Measurements from ENCODE around the gene PSMA5. TPM values are rescaled to one million over a fixed set of nuclear protein-coding genes. Genes with fewer than 3 reads are reported as not detected.

PSMA5 gene
- total and polyA plus RNA-seq, 2 donors (not counting 1 experiment from before 2014, with no cell fraction given): 26.3 to 62.9 TPM

GRCh38 chr1:109388884-109389637, 37.2 kb downstream of the PSMA5 start:
- TF ChIP-seq EZH2 (IDR thresholded peaks at IDR 0.05; ENCODE audit: borderline replicate concordance, insufficient read depth, low read depth, low read length, poor library complexity, severe bottlenecking): no peak
- no peak for TF ChIP-seq CTCF (IDR thresholded peaks at IDR 0.05)
- H3K27ac ChIP-seq (ENCODE audit: low read length in 2 of 2): no peak overlapping the region
- 100% methylated on average over 2 of the region's 7 CpGs for WGBS (ENCODE audit: insufficient coverage)
- no peak for ATAC-seq (ENCODE audit: low read depth)
- H3K27me3 ChIP-seq (replicated peaks in 1 of 4; ENCODE audit: control extremely low read depth in 1 of 4, control insufficient read depth in 3 of 4, insufficient read depth in 4 of 4, low read length in 3 of 4): peaks cover 0 to 56% (median 50%) of the 10 kb centered on the region in 4 experiments
- H3K36me3 ChIP-seq (replicated peaks in 1 of 2; ENCODE audit: control extremely low read depth in 1 of 2, control insufficient read depth in 1 of 2, extremely low read depth in 1 of 2, insufficient read depth in 2 of 2, low read length in 1 of 2): no peaks in the 10 kb centered on the region
- no peaks in the 10 kb centered on the region for H3K9me3 Mint-ChIP-seq (ENCODE audit: insufficient read depth)
- H2AFZ ChIP-seq (ENCODE audit: insufficient read depth, low read depth, low read length, poor library complexity, severe bottlenecking): no peak overlapping the region
- no peaks in the 10 kb centered on the region for H3K79me2 ChIP-seq (ENCODE audit: control insufficient read depth, insufficient read depth, low read length)
- peaks cover 0 to 5% (median 0%) of the 10 kb centered on the region in 3 donors for H3K9me3 ChIP-seq (ENCODE audit: control extremely low read depth in 1 of 3, control insufficient read depth in 2 of 3, insufficient read depth in 1 of 3, low read length in 2 of 3)
- peaks cover 26% of the 10 kb centered on the region for H3K4me1 Mint-ChIP-seq
- H3K4me3 Mint-ChIP-seq: no peak overlapping the region
- POLR2A ChIA-PET: no interaction called here
- H3K4me3 ChIP-seq (ENCODE audit: control extremely low read depth in 1 of 5, extremely low read depth in 1 of 5, insufficient read depth in 1 of 5, low read depth in 2 of 5, low read length in 4 of 5): no peak overlapping the region
- H3K27ac Mint-ChIP-seq: no peak overlapping the region
- CTCF ChIA-PET: interaction anchor here (0.8 to 3.3 kb wide), 3 partner anchors 10 to 112 kb away, joined by 3 to 18 read pairs (median 6); no protein-coding TSS in a partner anchor
- H4K20me1 ChIP-seq (ENCODE audit: control insufficient read depth, insufficient read depth, low read length, poor library complexity, severe bottlenecking): no peaks in the 10 kb centered on the region
- no peak overlapping the region for H3K9ac ChIP-seq (ENCODE audit: low read length)
- peaks cover 66% of the 10 kb centered on the region for H3K27me3 Mint-ChIP-seq
- intact Hi-C loops (cut with micrococcal nuclease): no loop called here
- H3K4me1 ChIP-seq (ENCODE audit: control insufficient read depth in 2 of 2, insufficient read depth in 2 of 2, low read length in 2 of 2): peaks cover 20 to 26% of the 10 kb centered on the region in 2 donors
- H3K4me2 ChIP-seq (replicated peaks; ENCODE audit: low read depth, low read length, poor library complexity, severe bottlenecking): no peak overlapping the region
- no peak for DNase-seq

GRCh38 chr1:109388208-109388711, 38.0 kb downstream of the PSMA5 start:
- Histone ChIP-seq H3K4me1 (ENCODE audit: control insufficient read depth in 2 of 2, insufficient read depth in 2 of 2, low read length in 2 of 2) (peaks cover 20 to 26% of the 10 kb centered on the region in 2 donors), H2AFZ (ENCODE audit: insufficient read depth, low read depth, low read length, poor library complexity, severe bottlenecking) (no peak overlapping the region), H3K27me3 (replicated peaks in 1 of 4; ENCODE audit: control extremely low read depth in 1 of 4, control insufficient read depth in 3 of 4, insufficient read depth in 4 of 4, low read length in 3 of 4) (peaks cover 0 to 56% (median 45%) of the 10 kb centered on the region in 4 experiments), H3K4me2 (replicated peaks; ENCODE audit: low read depth, low read length, poor library complexity, severe bottlenecking) (no peak overlapping the region), H4K20me1 (ENCODE audit: control insufficient read depth, insufficient read depth, low read length, poor library complexity, severe bottlenecking) (no peaks in the 10 kb centered on the region), H3K36me3 (replicated peaks in 1 of 2; ENCODE audit: control extremely low read depth in 1 of 2, control insufficient read depth in 1 of 2, extremely low read depth in 1 of 2, insufficient read depth in 2 of 2, low read length in 1 of 2) (no peaks in the 10 kb centered on the region), H3K27ac (ENCODE audit: low read length in 2 of 2) (no peak overlapping the region), H3K9ac (ENCODE audit: low read length) (no peak overlapping the region), H3K9me3 (ENCODE audit: control extremely low read depth in 1 of 3, control insufficient read depth in 2 of 3, insufficient read depth in 1 of 3, low read length in 2 of 3) (peaks cover 0 to 5% (median 0%) of the 10 kb centered on the region in 3 donors), H3K4me3 (ENCODE audit: control extremely low read depth in 1 of 5, extremely low read depth in 1 of 5, insufficient read depth in 1 of 5, low read depth in 2 of 5, low read length in 4 of 5) (no peak overlapping the region), H3K79me2 (ENCODE audit: control insufficient read depth, insufficient read depth, low read length) (no peaks in the 10 kb centered on the region)
- no CpG with 5 or more reads among the region's 5 CpGs for WGBS (ENCODE audit: insufficient coverage)
- H3K27me3 Mint-ChIP-seq: peaks cover 68% of the 10 kb centered on the region
- ChIA-PET CTCF (interaction anchor here (0.7 to 3.3 kb wide), 4 partner anchors 11 to 112 kb away, joined by 3 to 18 read pairs (median 4); no protein-coding TSS in a partner anchor), POLR2A (no interaction called here)
- intact Hi-C loops (cut with micrococcal nuclease): no loop called here
- peaks cover 26% of the 10 kb centered on the region for H3K4me1 Mint-ChIP-seq
- ATAC-seq (ENCODE audit: low read depth) (no peak), DNase-seq (no peak)
- no peak overlapping the region for H3K4me3 Mint-ChIP-seq
- H3K27ac Mint-ChIP-seq: no peak overlapping the region
- TF ChIP-seq EZH2 (IDR thresholded peaks at IDR 0.05; ENCODE audit: borderline replicate concordance, insufficient read depth, low read depth, low read length, poor library complexity, severe bottlenecking) (no peak), CTCF (IDR thresholded peaks at IDR 0.05) (no peak)
- H3K9me3 Mint-ChIP-seq (ENCODE audit: insufficient read depth): no peaks in the 10 kb centered on the region

Measured in B cell (primary cell).